Nephron progenitor cell (in vitro differentiated cells): ENCODE data around the gene SLC37A2.

Experiments used
- DNase-seq: peaks from one replicate; pipeline ENCODE4 v3.0.0; 2021
- H3K27ac Mint-ChIP-seq: 2 replicates; pipeline ENCODE4 v1.8.0; 2021; ENCODE audit warnings: mild to moderate bottlenecking, moderate library complexity, mixed read lengths
- H3K27me3 Mint-ChIP-seq: 2 replicates; pipeline ENCODE4 v1.8.0; 2021; ENCODE audit warnings: mild to moderate bottlenecking, low read depth, mixed read lengths; ENCODE audit not compliant: poor library complexity
- H3K36me3 Mint-ChIP-seq: 2 replicates; pipeline ENCODE4 v1.8.0; 2021; ENCODE audit warnings: low read depth, mixed read lengths
- H3K4me1 Mint-ChIP-seq: 2 replicates; pipeline ENCODE4 v1.8.0; 2021; ENCODE audit warnings: mixed read lengths
- H3K4me3 Mint-ChIP-seq: 2 replicates; pipeline ENCODE4 v1.8.0; 2021; ENCODE audit warnings: mild to moderate bottlenecking, moderate library complexity, mixed read lengths
- H3K9me3 Mint-ChIP-seq: 2 replicates; pipeline ENCODE4 v1.8.0; 2021; ENCODE audit warnings: mild to moderate bottlenecking, moderate library complexity, mixed read lengths
- TF ChIP-seq, protein P1 (sequence below): fragments of 200-600 bp; sonication (generic); IDR thresholded peaks from 2 replicates; pipeline ENCODE4 v1.5.0; 2021; ENCODE audit warnings: antibody characterized with exemption

Gene SLC37A2

DNA sequence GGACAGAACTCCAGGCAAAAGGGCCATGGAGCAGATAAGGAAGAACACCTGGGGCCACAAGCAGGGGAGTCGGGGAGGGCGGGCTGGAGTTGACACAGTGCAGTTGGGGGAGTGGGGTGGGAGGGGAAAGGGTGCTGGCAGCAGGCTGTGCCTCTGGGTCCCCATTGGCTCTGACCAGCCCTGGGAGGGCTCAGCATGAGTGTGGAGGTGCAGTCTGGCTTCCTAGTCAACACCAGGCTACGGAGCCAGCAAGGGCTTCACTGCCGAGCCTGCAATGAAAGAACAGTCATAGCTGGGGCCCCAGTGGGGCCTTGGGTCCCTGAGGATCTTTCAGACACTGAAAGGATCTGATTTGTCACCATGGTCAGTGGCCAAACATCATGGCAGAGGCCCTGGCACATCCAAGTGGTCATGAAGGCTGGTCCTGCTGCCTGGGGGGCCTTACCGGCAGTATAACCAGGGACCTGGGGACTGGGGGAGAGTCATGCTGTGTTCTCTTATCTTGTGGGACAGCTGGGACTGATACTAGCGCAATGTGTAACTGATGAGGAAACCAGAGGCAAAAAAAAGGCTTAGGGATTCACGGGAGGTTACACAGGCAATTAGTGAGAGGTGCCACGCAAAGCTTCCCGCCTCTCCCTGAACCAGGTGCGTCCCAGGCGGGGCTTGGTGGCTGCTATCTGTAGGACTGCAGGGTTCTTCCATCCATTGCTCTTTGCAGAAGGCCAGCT is 11.6 kb downstream of the SLC37A2 start:
- Mint-ChIP-seq H3K27ac (no peak overlapping the region), H3K36me3 (no peaks in the 10 kb centered on the region), H3K4me1 (peaks cover 38% of the 10 kb centered on the region), H3K27me3 (peaks cover 14% of the 10 kb centered on the region), H3K4me3 (no peak overlapping the region), H3K9me3 (no peaks in the 10 kb centered on the region)
- TF ChIP-seq, protein P1, sequence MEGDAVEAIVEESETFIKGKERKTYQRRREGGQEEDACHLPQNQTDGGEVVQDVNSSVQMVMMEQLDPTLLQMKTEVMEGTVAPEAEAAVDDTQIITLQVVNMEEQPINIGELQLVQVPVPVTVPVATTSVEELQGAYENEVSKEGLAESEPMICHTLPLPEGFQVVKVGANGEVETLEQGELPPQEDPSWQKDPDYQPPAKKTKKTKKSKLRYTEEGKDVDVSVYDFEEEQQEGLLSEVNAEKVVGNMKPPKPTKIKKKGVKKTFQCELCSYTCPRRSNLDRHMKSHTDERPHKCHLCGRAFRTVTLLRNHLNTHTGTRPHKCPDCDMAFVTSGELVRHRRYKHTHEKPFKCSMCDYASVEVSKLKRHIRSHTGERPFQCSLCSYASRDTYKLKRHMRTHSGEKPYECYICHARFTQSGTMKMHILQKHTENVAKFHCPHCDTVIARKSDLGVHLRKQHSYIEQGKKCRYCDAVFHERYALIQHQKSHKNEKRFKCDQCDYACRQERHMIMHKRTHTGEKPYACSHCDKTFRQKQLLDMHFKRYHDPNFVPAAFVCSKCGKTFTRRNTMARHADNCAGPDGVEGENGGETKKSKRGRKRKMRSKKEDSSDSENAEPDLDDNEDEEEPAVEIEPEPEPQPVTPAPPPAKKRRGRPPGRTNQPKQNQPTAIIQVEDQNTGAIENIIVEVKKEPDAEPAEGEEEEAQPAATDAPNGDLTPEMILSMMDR: no peak
- DNase-seq: no peak

GRCh38 chr11:125075242-125075625 is 12.1 kb downstream of the SLC37A2 start:
- Mint-ChIP-seq H3K9me3 (no peaks in the 10 kb centered on the region), H3K27me3 (peaks cover 14% of the 10 kb centered on the region), H3K4me3 (no peak overlapping the region), H3K4me1 (peaks cover 32% of the 10 kb centered on the region), H3K36me3 (no peaks in the 10 kb centered on the region), H3K27ac (no peak overlapping the region)
- DNase-seq: no peak
- TF ChIP-seq, protein P1: no peak

GRCh38 chr11:125075900-125076317 is 12.8 kb downstream of the SLC37A2 start:
- Mint-ChIP-seq H3K4me3 (no peak overlapping the region), H3K36me3 (no peaks in the 10 kb centered on the region), H3K27me3 (peaks cover 14% of the 10 kb centered on the region), H3K9me3 (no peaks in the 10 kb centered on the region), H3K27ac (no peak overlapping the region), H3K4me1 (peaks cover 25% of the 10 kb centered on the region)
- TF ChIP-seq, protein P1: no peak
- DNase-seq: no peak

- no peak for DNase-seq
- Mint-ChIP-seq H3K27me3 (peaks cover 14% of the 10 kb centered on the region), H3K27ac (no peak overlapping the region), H3K36me3 (no peaks in the 10 kb centered on the region), H3K4me3 (no peak overlapping the region), H3K9me3 (no peaks in the 10 kb centered on the region), H3K4me1 (peaks cover 20% of the 10 kb centered on the region)
- TF ChIP-seq, protein P1: no peak
Measured at GRCh38 chr11:125076378-125076945, 13.4 kb downstream of the SLC37A2 start.

DNA sequence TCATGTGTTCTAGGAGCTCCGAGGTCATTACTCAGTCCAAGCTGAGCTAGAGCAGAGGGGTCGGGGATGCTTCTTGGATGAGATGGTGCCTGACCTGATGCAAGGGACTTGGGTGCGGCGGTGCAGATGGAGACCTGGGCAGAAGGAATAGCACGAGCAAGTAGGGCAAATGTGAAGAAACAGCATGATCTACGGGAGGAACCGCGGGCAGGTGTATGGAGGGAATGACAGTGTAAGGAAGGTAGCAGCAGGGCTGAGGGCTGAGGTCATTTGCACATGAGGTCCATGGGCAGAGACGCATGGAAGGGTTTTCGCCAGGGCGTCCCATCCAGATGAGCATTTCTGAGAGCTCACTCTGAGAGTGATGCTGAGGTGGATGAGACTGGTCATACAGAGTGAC is 14.9 kb downstream of the SLC37A2 start:
- Mint-ChIP-seq H3K4me3 (no peak overlapping the region), H3K27ac (no peak overlapping the region)

More for the DNA sequence above, 14.9 kb downstream of the SLC37A2 start:
- Mint-ChIP-seq H3K9me3 (no peaks in the 10 kb centered on the region), H3K36me3 (no peaks in the 10 kb centered on the region), H3K4me1 (peaks cover 18% of the 10 kb centered on the region), H3K27me3 (peaks cover 18% of the 10 kb centered on the region)
- TF ChIP-seq, protein P1: no peak
- DNase-seq: no peak
